Right kidney (tissue), 1 donor: ENCODE data around the gene CD2BP2.

ENCODE experiments used
- DNase-seq: peaks from one replicate; pipeline ENCODE4 v3.0.0-alpha.2; 2016

Gene CD2BP2

GRCh38 chr16:30365200-30365599, 10.1 kb upstream of the CD2BP2 start:
- DNase-seq: no peak

- no peak for DNase-seq
These were observed 6.1 kb upstream of the CD2BP2 start for GRCh38 chr16:30361180-30361579.

- DNase-seq: no peak
These were observed 4.7 kb upstream of the CD2BP2 start for GRCh38 chr16:30359871-30360170.

GRCh38 chr16:30358990-30359870, 4.1 kb upstream of the CD2BP2 start:
- no peak for DNase-seq

GRCh38 chr16:30358577-30358936, 3.4 kb upstream of the CD2BP2 start:
- no peak for DNase-seq

- no peak for DNase-seq
These were observed 2.8 kb upstream of the CD2BP2 start for GRCh38 chr16:30357715-30358576.

- DNase-seq: no peak
These were observed 2.1 kb upstream of the CD2BP2 start for GRCh38 chr16:30357085-30357714.

- no peak for DNase-seq
These were observed 1.4 kb upstream of the CD2BP2 start for GRCh38 chr16:30356401-30357084.

GRCh38 chr16:30355954-30356308, 823 bp upstream of the CD2BP2 start:
- DNase-seq: no peak

GRCh38 chr16:30354423-30355143, 525 bp downstream of the CD2BP2 start:
- no peak for DNase-seq

- DNase-seq: no peak
These were observed 1.5 kb downstream of the CD2BP2 start for GRCh38 chr16:30353438-30354129.

- no peak for DNase-seq
These were observed 2.4 kb downstream of the CD2BP2 start for GRCh38 chr16:30352488-30353401.

- DNase-seq: no peak
These were observed 3.3 kb downstream of the CD2BP2 start for GRCh38 chr16:30351586-30352419.

- DNase-seq: no peak
These were observed 4.1 kb downstream of the CD2BP2 start for GRCh38 chr16:30351001-30351441.

GRCh38 chr16:30350134-30350871, 4.8 kb downstream of the CD2BP2 start:
- no peak for DNase-seq

- DNase-seq: no peak
These were observed 5.4 kb downstream of the CD2BP2 start for GRCh38 chr16:30349675-30350074.

GRCh38 chr16:30348929-30349328, 6.2 kb downstream of the CD2BP2 start:
- no peak for DNase-seq

- no peak for DNase-seq
These were observed 7.0 kb downstream of the CD2BP2 start for GRCh38 chr16:30348113-30348512.
